ENCODE results near the gene PPM1M.

The PPM1M gene

DNA sequence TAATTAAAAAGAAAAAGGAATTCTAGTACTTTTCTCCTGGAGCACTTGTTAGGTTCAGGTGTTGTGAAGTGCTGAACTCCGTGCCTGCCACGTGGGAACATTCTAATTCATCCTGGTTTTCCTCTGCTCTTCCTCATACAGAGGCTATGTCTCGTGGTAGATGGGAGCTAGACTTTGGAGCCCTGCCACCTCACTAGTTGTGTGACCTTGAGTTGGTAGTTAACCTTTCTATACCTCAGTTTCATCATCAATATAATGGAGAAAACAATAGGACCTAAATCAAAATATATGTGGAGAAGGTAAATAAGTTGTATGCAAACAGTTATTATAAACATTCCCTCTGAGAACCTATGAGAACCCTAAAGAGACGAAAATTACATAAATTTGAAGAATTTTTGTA lies 37.0 kb upstream of the PPM1M start:
- no peak for ATAC-seq
- TF ChIP-seq CSDC2 (CRISPR knock-in tag; IDR thresholded peaks at IDR 0.05): no peak
- TF ChIP-seq OSR1 (CRISPR knock-in tag; IDR thresholded peaks at IDR 0.05): no peak
- no peak for TF ChIP-seq RARB (CRISPR knock-in tag; IDR thresholded peaks at IDR 0.05)
- TF ChIP-seq ISL1 (CRISPR knock-in tag; IDR thresholded peaks at IDR 0.05): no peak
- TF ChIP-seq, protein P1, sequence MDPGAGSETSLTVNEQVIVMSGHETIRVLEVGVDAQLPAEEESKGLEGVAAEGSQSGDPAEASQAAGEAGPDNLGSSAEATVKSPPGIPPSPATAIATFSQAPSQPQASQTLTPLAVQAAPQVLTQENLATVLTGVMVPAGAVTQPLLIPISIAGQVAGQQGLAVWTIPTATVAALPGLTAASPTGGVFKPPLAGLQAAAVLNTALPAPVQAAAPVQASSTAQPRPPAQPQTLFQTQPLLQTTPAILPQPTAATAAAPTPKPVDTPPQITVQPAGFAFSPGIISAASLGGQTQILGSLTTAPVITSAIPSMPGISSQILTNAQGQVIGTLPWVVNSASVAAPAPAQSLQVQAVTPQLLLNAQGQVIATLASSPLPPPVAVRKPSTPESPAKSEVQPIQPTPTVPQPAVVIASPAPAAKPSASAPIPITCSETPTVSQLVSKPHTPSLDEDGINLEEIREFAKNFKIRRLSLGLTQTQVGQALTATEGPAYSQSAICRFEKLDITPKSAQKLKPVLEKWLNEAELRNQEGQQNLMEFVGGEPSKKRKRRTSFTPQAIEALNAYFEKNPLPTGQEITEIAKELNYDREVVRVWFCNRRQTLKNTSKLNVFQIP (CRISPR knock-in tag; IDR thresholded peaks at IDR 0.05; ENCODE audit: borderline replicate concordance, low read depth): no peak
- TF ChIP-seq, protein P2, sequence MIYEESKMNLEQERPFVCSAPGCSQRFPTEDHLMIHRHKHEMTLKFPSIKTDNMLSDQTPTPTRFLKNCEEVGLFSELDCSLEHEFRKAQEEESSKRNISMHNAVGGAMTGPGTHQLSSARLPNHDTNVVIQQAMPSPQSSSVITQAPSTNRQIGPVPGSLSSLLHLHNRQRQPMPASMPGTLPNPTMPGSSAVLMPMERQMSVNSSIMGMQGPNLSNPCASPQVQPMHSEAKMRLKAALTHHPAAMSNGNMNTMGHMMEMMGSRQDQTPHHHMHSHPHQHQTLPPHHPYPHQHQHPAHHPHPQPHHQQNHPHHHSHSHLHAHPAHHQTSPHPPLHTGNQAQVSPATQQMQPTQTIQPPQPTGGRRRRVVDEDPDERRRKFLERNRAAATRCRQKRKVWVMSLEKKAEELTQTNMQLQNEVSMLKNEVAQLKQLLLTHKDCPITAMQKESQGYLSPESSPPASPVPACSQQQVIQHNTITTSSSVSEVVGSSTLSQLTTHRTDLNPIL (CRISPR knock-in tag; IDR thresholded peaks at IDR 0.05; ENCODE audit: low read depth): no peak
- TF ChIP-seq TOX (CRISPR knock-in tag; IDR thresholded peaks at IDR 0.05; ENCODE audit: borderline replicate concordance): no peak
- no peak for TF ChIP-seq ZNF8 (CRISPR knock-in tag; IDR thresholded peaks at IDR 0.05)
- TF ChIP-seq ZC3H10 (CRISPR knock-in tag; IDR thresholded peaks at IDR 0.05): no peak
- no peak for TF ChIP-seq ZNF565 (CRISPR knock-in tag; conservative IDR thresholded peaks at IDR 0.05; ENCODE audit: low read depth)
- TF ChIP-seq GLIS3 (CRISPR knock-in tag; IDR thresholded peaks at IDR 0.05): no peak
- TF ChIP-seq ZFP30 (CRISPR knock-in tag; IDR thresholded peaks at IDR 0.05): no peak
- TF ChIP-seq BACH2 (CRISPR knock-in tag; IDR thresholded peaks at IDR 0.05; ENCODE audit: borderline replicate concordance): no peak
- TF ChIP-seq, protein P3, sequence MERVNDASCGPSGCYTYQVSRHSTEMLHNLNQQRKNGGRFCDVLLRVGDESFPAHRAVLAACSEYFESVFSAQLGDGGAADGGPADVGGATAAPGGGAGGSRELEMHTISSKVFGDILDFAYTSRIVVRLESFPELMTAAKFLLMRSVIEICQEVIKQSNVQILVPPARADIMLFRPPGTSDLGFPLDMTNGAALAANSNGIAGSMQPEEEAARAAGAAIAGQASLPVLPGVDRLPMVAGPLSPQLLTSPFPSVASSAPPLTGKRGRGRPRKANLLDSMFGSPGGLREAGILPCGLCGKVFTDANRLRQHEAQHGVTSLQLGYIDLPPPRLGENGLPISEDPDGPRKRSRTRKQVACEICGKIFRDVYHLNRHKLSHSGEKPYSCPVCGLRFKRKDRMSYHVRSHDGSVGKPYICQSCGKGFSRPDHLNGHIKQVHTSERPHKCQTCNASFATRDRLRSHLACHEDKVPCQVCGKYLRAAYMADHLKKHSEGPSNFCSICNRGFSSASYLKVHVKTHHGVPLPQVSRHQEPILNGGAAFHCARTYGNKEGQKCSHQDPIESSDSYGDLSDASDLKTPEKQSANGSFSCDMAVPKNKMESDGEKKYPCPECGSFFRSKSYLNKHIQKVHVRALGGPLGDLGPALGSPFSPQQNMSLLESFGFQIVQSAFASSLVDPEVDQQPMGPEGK (CRISPR knock-in tag; IDR thresholded peaks at IDR 0.05; ENCODE audit: borderline replicate concordance): no peak
- TF ChIP-seq TCF4 (CRISPR knock-in tag; IDR thresholded peaks at IDR 0.05; ENCODE audit: borderline replicate concordance): no peak

DNA sequence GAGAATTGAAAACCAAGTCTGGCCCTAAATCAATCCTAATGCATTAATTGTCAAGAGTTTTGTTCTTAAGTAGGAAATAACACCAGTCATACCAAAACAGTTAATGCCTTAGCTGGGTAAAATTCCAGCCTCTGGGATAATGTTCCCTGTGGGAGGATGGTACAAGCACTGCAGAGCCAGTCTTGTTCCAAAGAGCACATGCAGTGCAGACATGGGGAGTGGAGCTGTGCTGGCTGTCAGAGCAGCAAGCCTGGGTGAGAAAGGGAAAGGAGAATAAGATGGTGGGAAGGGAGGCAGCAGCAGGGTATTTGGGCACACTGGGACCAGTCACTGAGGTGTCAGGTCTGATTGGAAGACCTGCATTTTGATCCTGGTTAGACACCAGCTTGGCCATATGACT lies 35.5 kb upstream of the PPM1M start:
- no peak for ATAC-seq
- TF ChIP-seq CSDC2 (CRISPR knock-in tag; IDR thresholded peaks at IDR 0.05) (no peak), RARB (CRISPR knock-in tag; IDR thresholded peaks at IDR 0.05) (no peak), PPARA (CRISPR knock-in tag; IDR thresholded peaks at IDR 0.05; ENCODE audit: borderline replicate concordance) (no peak), ARNTL (CRISPR knock-in tag; IDR thresholded peaks at IDR 0.05; ENCODE audit: borderline replicate concordance, low read depth) (no peak), ZFP30 (CRISPR knock-in tag; IDR thresholded peaks at IDR 0.05) (no peak), BACH2 (CRISPR knock-in tag; IDR thresholded peaks at IDR 0.05; ENCODE audit: borderline replicate concordance) (no peak), GLIS3 (CRISPR knock-in tag; IDR thresholded peaks at IDR 0.05) (no peak), ZNF565 (CRISPR knock-in tag; conservative IDR thresholded peaks at IDR 0.05; ENCODE audit: low read depth) (no peak), ZNF8 (CRISPR knock-in tag; IDR thresholded peaks at IDR 0.05) (no peak), ISL1 (CRISPR knock-in tag; IDR thresholded peaks at IDR 0.05) (no peak), ZC3H10 (CRISPR knock-in tag; IDR thresholded peaks at IDR 0.05) (no peak), ESRRG (CRISPR knock-in tag; IDR thresholded peaks at IDR 0.05) (no peak), ZNF70 (CRISPR knock-in tag; IDR thresholded peaks at IDR 0.05) (no peak)
- TF ChIP-seq, protein P4, sequence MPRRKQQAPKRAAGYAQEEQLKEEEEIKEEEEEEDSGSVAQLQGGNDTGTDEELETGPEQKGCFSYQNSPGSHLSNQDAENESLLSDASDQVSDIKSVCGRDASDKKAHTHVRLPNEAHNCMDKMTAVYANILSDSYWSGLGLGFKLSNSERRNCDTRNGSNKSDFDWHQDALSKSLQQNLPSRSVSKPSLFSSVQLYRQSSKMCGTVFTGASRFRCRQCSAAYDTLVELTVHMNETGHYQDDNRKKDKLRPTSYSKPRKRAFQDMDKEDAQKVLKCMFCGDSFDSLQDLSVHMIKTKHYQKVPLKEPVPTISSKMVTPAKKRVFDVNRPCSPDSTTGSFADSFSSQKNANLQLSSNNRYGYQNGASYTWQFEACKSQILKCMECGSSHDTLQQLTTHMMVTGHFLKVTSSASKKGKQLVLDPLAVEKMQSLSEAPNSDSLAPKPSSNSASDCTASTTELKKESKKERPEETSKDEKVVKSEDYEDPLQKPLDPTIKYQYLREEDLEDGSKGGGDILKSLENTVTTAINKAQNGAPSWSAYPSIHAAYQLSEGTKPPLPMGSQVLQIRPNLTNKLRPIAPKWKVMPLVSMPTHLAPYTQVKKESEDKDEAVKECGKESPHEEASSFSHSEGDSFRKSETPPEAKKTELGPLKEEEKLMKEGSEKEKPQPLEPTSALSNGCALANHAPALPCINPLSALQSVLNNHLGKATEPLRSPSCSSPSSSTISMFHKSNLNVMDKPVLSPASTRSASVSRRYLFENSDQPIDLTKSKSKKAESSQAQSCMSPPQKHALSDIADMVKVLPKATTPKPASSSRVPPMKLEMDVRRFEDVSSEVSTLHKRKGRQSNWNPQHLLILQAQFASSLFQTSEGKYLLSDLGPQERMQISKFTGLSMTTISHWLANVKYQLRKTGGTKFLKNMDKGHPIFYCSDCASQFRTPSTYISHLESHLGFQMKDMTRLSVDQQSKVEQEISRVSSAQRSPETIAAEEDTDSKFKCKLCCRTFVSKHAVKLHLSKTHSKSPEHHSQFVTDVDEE (CRISPR knock-in tag; IDR thresholded peaks at IDR 0.05): no peak
- TF ChIP-seq, protein P3 (CRISPR knock-in tag; IDR thresholded peaks at IDR 0.05; ENCODE audit: borderline replicate concordance): no peak

DNA sequence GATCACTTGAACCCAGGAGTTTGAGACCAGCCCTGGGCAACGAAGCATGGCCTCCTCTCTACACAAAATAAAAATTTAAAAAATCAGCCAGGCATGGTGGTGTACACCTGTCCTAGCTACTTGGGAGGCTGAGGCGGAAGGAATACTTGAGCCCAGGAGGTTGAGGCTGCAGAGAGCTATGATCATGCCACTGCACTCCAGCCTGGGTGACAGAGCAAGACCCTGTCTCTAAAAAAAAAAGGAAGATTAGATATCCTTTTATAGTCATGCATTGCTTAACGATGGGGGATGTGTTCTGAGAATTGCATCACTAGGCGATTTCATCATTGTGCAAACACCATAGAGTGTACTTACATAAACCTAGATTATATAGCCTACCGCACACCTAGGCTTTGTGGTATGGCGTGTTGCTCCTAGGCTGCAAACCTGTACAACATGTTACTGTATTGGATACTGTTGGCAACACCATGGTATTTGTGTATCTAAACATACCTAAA lies 35.0 kb upstream of the PPM1M start:
- no peak for ATAC-seq
- TF ChIP-seq ESRRG (CRISPR knock-in tag; IDR thresholded peaks at IDR 0.05) (no peak), OSR1 (CRISPR knock-in tag; IDR thresholded peaks at IDR 0.05) (no peak), CSDC2 (CRISPR knock-in tag; IDR thresholded peaks at IDR 0.05) (no peak), ARNTL (CRISPR knock-in tag; IDR thresholded peaks at IDR 0.05; ENCODE audit: borderline replicate concordance, low read depth) (no peak), PPARA (CRISPR knock-in tag; IDR thresholded peaks at IDR 0.05; ENCODE audit: borderline replicate concordance) (no peak), ZFP30 (CRISPR knock-in tag; IDR thresholded peaks at IDR 0.05) (no peak), ZC3H10 (CRISPR knock-in tag; IDR thresholded peaks at IDR 0.05) (no peak), GLIS3 (CRISPR knock-in tag; IDR thresholded peaks at IDR 0.05) (no peak), BACH2 (CRISPR knock-in tag; IDR thresholded peaks at IDR 0.05; ENCODE audit: borderline replicate concordance) (no peak)
- TF ChIP-seq, protein P4 (CRISPR knock-in tag; IDR thresholded peaks at IDR 0.05): no peak
- TF ChIP-seq, protein P3 (CRISPR knock-in tag; IDR thresholded peaks at IDR 0.05; ENCODE audit: borderline replicate concordance): no peak

Measured in SK-N-SH treated with all-trans-retinoic acid at 6 μM for 48 hours (cell line).